Prostate gland (tissue), 2 donors: ENCODE results near the gene MYL10.

ENCODE experiments used
- POLR2A ChIP-seq: fragments of 450-650 bp; IDR thresholded peaks from one replicate; pipeline ENCODE4 v1.6.1; 2016; ENCODE audit warnings: antibody characterized with exemption, mild to moderate bottlenecking
- TF ChIP-seq, protein P1 (sequence below), 4 experiments: fragments of 200-600 bp in 2 of 4; fragments of 450-650 bp in 2 of 4; sonication (generic) in 2 of 4; IDR thresholded peaks; 1 replicate in 3 of 4; 2 replicates in 1 of 4; pipeline ENCODE4 v1.5.1; 2016 to 2019; ENCODE audit warnings: antibody characterized with exemption in 4 of 4, mild to moderate bottlenecking in 2 of 4, moderate library complexity in 2 of 4

- TF ChIP-seq, protein P1, sequence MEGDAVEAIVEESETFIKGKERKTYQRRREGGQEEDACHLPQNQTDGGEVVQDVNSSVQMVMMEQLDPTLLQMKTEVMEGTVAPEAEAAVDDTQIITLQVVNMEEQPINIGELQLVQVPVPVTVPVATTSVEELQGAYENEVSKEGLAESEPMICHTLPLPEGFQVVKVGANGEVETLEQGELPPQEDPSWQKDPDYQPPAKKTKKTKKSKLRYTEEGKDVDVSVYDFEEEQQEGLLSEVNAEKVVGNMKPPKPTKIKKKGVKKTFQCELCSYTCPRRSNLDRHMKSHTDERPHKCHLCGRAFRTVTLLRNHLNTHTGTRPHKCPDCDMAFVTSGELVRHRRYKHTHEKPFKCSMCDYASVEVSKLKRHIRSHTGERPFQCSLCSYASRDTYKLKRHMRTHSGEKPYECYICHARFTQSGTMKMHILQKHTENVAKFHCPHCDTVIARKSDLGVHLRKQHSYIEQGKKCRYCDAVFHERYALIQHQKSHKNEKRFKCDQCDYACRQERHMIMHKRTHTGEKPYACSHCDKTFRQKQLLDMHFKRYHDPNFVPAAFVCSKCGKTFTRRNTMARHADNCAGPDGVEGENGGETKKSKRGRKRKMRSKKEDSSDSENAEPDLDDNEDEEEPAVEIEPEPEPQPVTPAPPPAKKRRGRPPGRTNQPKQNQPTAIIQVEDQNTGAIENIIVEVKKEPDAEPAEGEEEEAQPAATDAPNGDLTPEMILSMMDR (IDR thresholded peaks at IDR 0.05), result no peak
- no peak for TF ChIP-seq POLR2A
Observed at GRCh38 chr7:101565601-101566209, 63.4 kb downstream of the MYL10 start.
